Loucy (cell line): ENCODE measurements around the gene GUCY1B1.

Experiments
- H2AFZ ChIP-seq: fragments of 200-600 bp; sonication (generic); 2 replicates; pipeline ENCODE4 v1.6.0; 2016; ENCODE audit warnings: antibody characterized with exemption, mild to moderate bottlenecking, low read length, moderate library complexity
- H3F3A ChIP-seq: fragments of 200-600 bp; 2 replicates; pipeline ENCODE4 v1.6.0; 2016; ENCODE audit warnings: antibody characterized with exemption, low read depth, mild to moderate bottlenecking
- H3K27me3 ChIP-seq: fragments of 200-600 bp; sonication (generic); 2 replicates; pipeline ENCODE4 v1.6.1; 2014; ENCODE audit warnings: low read length, mild to moderate bottlenecking; ENCODE audit not compliant: insufficient read depth, poor library complexity, severe bottlenecking
- H3K36me3 ChIP-seq: fragments of 200-600 bp; sonication (generic); 2 replicates; pipeline ENCODE4 v1.6.1; 2016; ENCODE audit warnings: low read length; ENCODE audit not compliant: insufficient read depth
- H3K4me1 ChIP-seq: fragments of 200-600 bp; sonication (generic); 2 replicates; pipeline ENCODE4 v1.5.1; 2014; ENCODE audit warnings: low read length, mild to moderate bottlenecking; ENCODE audit not compliant: insufficient read depth, poor library complexity, severe bottlenecking
- H3K4me2 ChIP-seq: fragments of 200-600 bp; sonication (generic); 2 replicates; pipeline ENCODE4 v1.6.0; 2014; ENCODE audit warnings: antibody characterized with exemption, low read length, low read depth, mild to moderate bottlenecking; ENCODE audit not compliant: poor library complexity, severe bottlenecking
- H3K4me3 ChIP-seq: fragments of 200-600 bp; sonication (generic); 2 replicates; pipeline ENCODE4 v1.5.1; 2014; ENCODE audit warnings: low read length, mild to moderate bottlenecking, mixed read lengths; ENCODE audit not compliant: poor library complexity, severe bottlenecking
- H3K79me2 ChIP-seq: fragments of 200-600 bp; sonication (generic); 2 replicates; pipeline ENCODE4 v1.6.1; 2014; ENCODE audit warnings: low read length; ENCODE audit not compliant: insufficient read depth
- H3K9ac ChIP-seq: fragments of 200-600 bp; sonication (generic); 2 replicates; pipeline ENCODE4 v1.6.0; 2014; ENCODE audit warnings: mild to moderate bottlenecking, low read depth, low read length, moderate library complexity; ENCODE audit not compliant: poor library complexity, severe bottlenecking
- H3K9me2 ChIP-seq: fragments of 200-600 bp; sonication (generic); replicated peaks from 2 replicates; pipeline ENCODE4 v1.6.1; 2016; ENCODE audit warnings: low read depth, low read length, mixed read lengths
- H3K9me3 ChIP-seq: fragments of 200-600 bp; sonication (generic); 2 replicates; pipeline ENCODE4 v1.6.1; 2014; ENCODE audit warnings: mild to moderate bottlenecking, antibody characterized with exemption, low read length, low read depth; ENCODE audit not compliant: insufficient read depth
- H4K20me1 ChIP-seq: fragments of 200-600 bp; sonication (generic); 2 replicates; pipeline ENCODE4 v1.6.0; 2014; ENCODE audit warnings: antibody characterized with exemption, low read length, mild to moderate bottlenecking; ENCODE audit not compliant: insufficient read depth, poor library complexity, severe bottlenecking
- EZH2phosphoT487 ChIP-seq: fragments of 200-600 bp; IDR thresholded peaks from 2 replicates; pipeline ENCODE4 v1.6.1; 2018; ENCODE audit warnings: antibody characterized with exemption, mild to moderate bottlenecking, moderate library complexity, borderline replicate concordance
- TF ChIP-seq, protein P1 (sequence below): fragments of 200-600 bp; sonication (generic); conservative IDR thresholded peaks from 2 replicates; pipeline ENCODE4 v1.5.1; 2014; ENCODE audit warnings: mild to moderate bottlenecking, antibody characterized with exemption, low read length

Gene GUCY1B1

GRCh38 chr4:155749041-155749440, 9.8 kb upstream of the GUCY1B1 start:
- Histone ChIP-seq H4K20me1 (no peaks in the 10 kb centered on the region), H3F3A (no peaks in the 10 kb centered on the region), H3K9me3 (no peaks in the 10 kb centered on the region), H3K9ac (no peak overlapping the region), H3K4me1 (no peaks in the 10 kb centered on the region), H3K27me3 (no peaks in the 10 kb centered on the region), H3K4me3 (no peak overlapping the region), H3K79me2 (no peaks in the 10 kb centered on the region), H2AFZ (no peak overlapping the region), H3K9me2 (no peaks in the 10 kb centered on the region), H3K4me2 (no peak overlapping the region), H3K36me3 (no peaks in the 10 kb centered on the region)
- TF ChIP-seq, protein P1, sequence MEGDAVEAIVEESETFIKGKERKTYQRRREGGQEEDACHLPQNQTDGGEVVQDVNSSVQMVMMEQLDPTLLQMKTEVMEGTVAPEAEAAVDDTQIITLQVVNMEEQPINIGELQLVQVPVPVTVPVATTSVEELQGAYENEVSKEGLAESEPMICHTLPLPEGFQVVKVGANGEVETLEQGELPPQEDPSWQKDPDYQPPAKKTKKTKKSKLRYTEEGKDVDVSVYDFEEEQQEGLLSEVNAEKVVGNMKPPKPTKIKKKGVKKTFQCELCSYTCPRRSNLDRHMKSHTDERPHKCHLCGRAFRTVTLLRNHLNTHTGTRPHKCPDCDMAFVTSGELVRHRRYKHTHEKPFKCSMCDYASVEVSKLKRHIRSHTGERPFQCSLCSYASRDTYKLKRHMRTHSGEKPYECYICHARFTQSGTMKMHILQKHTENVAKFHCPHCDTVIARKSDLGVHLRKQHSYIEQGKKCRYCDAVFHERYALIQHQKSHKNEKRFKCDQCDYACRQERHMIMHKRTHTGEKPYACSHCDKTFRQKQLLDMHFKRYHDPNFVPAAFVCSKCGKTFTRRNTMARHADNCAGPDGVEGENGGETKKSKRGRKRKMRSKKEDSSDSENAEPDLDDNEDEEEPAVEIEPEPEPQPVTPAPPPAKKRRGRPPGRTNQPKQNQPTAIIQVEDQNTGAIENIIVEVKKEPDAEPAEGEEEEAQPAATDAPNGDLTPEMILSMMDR: no peak
- no peak for TF ChIP-seq EZH2phosphoT487

- H3K4me3 ChIP-seq: no peak overlapping the region
- H3K9me2 ChIP-seq: no peaks in the 10 kb centered on the region
- H3K79me2 ChIP-seq: no peaks in the 10 kb centered on the region
- H3K9ac ChIP-seq: no peak overlapping the region
- no peaks in the 10 kb centered on the region for H3K9me3 ChIP-seq
- peak overlapping the region; percentile 50; the same call in 1 of the 2 replicates for H2AFZ ChIP-seq
- H3K36me3 ChIP-seq: no peaks in the 10 kb centered on the region
- H3K27me3 ChIP-seq: no peaks in the 10 kb centered on the region
- no peaks in the 10 kb centered on the region for H4K20me1 ChIP-seq
- H3K4me1 ChIP-seq: no peaks in the 10 kb centered on the region
- TF ChIP-seq EZH2phosphoT487: no peak
- TF ChIP-seq, protein P1: no peak
- no peak overlapping the region for H3K4me2 ChIP-seq
- no peaks in the 10 kb centered on the region for H3F3A ChIP-seq
Measured at GRCh38 chr4:155751569-155751968, 7.3 kb upstream of the GUCY1B1 start.

DNA sequence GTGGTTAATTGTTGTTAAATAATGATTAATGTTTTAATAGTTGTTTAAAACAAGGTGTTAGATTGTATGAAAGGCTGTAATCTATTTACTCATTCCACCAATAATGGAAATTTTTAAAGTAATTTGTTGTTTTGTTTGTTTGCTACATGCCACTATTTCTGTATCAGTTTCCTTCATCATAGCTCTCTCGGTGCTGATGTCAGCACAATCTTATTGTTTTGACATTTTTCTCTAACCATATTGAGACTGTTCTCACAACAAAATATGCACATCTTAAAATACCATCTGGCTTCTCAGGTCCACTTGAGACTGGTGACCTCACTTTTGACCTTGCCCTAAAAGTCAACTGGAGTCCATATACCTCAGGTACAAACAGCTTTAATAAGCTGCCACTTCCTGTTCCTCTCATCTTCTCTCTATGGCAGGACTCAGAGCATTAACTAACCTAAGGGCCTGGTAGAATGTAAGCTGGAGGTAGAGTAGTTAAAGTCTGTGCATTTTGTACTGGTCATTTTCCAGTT, 1.0 kb upstream of the GUCY1B1 start:
- no peaks in the 10 kb centered on the region for H3K27me3 ChIP-seq
- H3K36me3 ChIP-seq: no peaks in the 10 kb centered on the region
- H2AFZ ChIP-seq: peak overlapping the region; percentile 98
- H4K20me1 ChIP-seq: no peaks in the 10 kb centered on the region
- no peaks in the 10 kb centered on the region for H3K9me3 ChIP-seq
- peak overlapping the region; percentile 56 for H3K9ac ChIP-seq
- H3K4me2 ChIP-seq: peak overlapping the region; percentile 64
- peaks cover 19% of the 10 kb centered on the region for H3K4me1 ChIP-seq
- TF ChIP-seq, protein P1: no peak
- TF ChIP-seq EZH2phosphoT487: no peak
- peak overlapping the region; percentile 84 for H3K4me3 ChIP-seq
- H3F3A ChIP-seq: no peaks in the 10 kb centered on the region
- peaks cover 14% of the 10 kb centered on the region for H3K79me2 ChIP-seq
- no peaks in the 10 kb centered on the region for H3K9me2 ChIP-seq
